Globus pallidus (tissue), 1 donor: Measurements from ENCODE around the gene PCDHGA1.
"Not testable (repeated sequence)": the region's sequence is repeated elsewhere in the genome, so short reads cannot be mapped to it uniquely, and the experiment has no call there.

ENCODE experiments used
- DNase-seq: peaks from one replicate; pipeline ENCODE4 v3.0.0-alpha.2; 2015; ENCODE audit warnings: low spot score

The PCDHGA1 gene

DNA sequence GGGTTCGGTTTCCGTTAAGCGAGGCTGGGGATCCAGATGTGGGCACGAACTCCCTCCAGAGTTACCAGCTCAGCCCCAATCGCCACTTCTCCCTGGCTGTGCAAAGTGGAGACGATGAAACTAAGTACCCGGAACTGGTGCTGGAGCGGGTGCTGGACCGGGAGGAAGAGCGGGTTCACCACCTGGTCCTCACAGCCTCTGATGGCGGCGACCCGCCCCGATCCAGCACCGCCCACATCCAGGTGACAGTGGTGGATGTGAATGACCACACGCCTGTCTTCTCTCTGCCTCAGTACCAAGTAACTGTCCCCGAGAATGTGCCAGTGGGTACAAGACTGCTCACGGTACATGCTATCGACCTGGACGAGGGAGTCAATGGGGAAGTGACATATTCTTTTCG is 53.0 kb downstream of the PCDHGA1 start:
- DNase-seq, result no peak

- no peak for DNase-seq
Observed at GRCh38 chr5:141384471-141385267, 54.4 kb downstream of the PCDHGA1 start.

- not testable (repeated sequence) for DNase-seq
Observed at GRCh38 chr5:141387557-141388311, 57.4 kb downstream of the PCDHGA1 start, which contains the start of gene PCDHGB4. TSS of gene PCDHGB4 (plus strand) at chr5:141387698. CDS start at chr5:141387885, 187 bp downstream.

DNA sequence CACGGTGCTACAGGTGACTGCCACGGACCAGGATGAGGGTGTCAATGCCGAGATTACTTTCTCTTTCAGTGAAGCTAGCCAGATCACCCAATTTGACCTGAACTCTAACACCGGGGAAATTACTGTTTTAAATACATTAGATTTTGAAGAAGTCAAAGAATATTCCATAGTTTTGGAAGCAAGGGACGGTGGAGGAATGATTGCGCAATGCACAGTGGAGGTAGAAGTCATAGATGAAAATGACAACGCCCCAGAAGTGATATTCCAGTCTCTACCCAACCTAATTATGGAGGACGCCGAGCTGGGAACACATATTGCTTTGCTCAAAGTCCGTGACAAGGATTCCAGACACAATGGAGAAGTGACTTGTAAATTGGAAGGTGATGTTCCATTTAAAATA is 58.3 kb downstream of the PCDHGA1 start:
- no peak for DNase-seq

DNA sequence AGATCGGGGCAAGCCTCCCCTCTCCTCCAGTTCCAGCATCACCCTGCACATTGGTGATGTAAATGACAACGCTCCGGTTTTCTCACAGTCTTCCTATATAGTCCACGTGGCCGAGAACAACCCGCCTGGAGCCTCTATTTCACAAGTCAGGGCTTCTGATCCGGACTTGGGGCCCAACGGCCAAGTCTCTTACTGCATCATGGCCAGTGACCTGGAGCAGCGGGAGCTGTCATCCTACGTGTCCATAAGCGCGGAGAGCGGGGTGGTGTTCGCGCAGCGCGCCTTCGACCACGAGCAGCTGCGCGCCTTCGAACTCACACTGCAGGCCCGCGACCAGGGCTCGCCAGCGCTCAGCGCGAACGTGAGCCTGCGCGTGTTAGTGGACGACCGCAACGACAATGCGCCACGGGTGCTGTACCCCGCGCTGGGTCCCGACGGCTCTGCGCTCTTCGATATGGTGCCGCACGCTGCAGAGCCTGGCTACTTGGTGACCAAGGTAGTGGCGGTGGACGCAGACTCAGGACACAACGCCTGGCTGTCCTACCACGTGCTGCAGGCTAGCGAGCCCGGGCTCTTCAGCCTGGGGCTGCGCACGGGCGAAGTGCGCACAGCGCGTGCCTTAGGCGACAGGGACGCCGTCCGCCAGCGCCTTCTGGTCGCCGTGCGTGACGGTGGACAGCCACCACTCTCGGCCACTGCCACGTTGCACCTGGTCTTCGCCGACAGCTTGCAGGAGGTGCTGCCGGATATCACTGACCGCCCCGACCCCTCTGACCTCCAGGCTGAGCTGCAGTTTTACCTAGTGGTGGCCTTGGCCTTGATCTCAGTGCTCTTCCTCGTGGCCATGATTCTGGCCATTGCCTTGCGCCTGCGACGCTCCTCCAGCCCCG is 59.1 kb downstream of the PCDHGA1 start:
- DNase-seq, result no peak

GRCh38 chr5:141392429-141393198 is 62.3 kb downstream of the PCDHGA1 start, which contains the start of gene PCDHGA8:
TSS of gene PCDHGA8 (plus strand) at chr5:141392633. CDS start at chr5:141392814, 181 bp downstream.
- no peak for DNase-seq

DNA sequence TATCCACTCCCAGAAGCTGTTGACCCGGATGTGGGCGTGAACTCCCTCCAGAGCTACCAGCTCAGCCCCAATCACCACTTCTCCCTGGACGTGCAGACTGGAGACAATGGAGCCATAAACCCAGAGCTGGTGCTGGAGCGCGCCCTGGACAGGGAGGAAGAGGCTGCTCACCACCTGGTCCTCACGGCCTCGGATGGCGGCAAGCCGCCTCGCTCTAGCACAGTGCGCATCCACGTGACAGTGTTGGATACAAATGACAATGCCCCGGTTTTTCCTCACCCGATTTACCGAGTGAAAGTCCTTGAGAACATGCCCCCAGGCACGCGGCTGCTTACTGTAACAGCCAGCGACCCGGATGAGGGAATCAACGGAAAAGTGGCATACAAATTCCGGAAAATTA is 63.0 kb downstream of the PCDHGA1 start:
- no peak for DNase-seq

- not testable (repeated sequence) for DNase-seq
Observed at GRCh38 chr5:141394401-141395187, 64.3 kb downstream of the PCDHGA1 start.

GRCh38 chr5:141397756-141398551 is 67.6 kb downstream of the PCDHGA1 start, which contains the start of gene PCDHGB5:
TSS of gene PCDHGB5 (plus strand) at chr5:141397947. CDS start at chr5:141398128, 181 bp downstream.
- not testable (repeated sequence) for DNase-seq

DNA sequence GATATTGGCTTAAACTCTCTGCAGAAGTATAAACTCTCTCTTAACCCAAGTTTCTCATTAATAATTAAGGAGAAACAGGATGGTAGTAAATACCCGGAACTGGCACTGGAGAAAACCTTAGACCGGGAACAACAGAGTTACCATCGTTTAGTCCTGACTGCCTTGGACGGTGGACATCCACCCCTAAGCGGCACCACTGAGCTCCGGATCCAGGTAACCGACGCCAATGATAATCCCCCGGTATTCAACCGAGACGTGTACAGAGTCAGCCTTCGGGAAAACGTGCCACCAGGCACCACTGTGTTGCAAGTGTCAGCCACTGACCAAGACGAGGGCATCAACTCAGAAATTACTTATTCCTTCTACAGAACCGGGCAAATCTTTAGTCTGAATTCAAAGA is 68.3 kb downstream of the PCDHGA1 start:
- no peak for DNase-seq

- no peak for DNase-seq
Observed at GRCh38 chr5:141399555-141400258, 69.4 kb downstream of the PCDHGA1 start.

DNA sequence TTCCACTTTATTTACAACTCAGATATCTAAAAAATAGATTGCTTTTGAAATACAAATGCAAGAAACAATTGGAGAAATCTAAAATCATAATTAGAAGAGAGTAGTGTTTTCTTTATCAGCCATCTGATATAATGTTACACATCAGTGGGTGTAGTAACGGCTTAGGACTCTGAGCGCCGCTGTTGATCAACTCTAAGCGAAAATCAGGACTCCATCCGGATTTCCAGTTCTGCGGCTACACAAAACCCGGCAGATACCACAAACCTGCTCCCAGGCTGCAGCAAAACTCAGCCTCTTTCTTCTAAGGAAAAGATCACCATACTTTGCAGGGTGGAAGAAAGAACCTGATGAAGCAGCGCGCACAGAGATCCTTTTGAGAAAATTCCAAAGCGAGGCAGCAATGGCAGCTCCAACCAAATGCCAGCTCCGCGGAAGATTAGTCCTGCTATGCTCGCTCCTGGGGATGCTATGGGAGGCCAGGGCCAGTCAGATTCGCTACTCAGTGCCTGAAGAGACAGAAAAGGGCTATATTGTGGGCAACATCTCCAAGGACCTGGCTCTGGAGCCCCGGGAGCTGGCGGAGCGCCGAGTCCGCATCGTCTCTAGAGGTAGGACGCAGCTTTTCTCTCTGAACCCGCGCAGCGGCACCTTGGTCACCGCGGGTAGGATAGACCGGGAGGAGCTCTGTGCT is 72.4 kb downstream of the PCDHGA1 start, which contains the start of gene PCDHGA9:
TSS of gene PCDHGA9 (plus strand) at position 226 of the 691 bp plus-strand sequence. CDS start at position 401, 175 bp downstream.
- peak; percentile 21 for DNase-seq

DNA sequence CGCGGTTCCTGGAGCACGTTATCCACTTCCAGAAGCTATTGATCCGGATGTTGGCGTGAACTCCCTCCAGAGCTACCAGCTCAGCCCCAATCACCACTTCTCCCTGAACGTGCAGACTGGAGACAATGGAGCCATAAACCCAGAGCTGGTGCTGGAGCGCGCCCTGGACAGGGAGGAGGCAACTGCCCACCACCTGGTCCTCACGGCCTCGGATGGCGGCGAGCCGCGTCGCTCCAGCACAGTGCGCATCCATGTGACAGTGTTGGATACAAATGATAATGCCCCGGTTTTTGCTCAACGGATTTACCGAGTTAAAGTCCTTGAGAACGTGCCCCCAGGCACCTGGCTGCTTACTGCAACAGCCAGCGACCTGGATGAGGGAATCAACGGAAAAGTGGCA is 73.1 kb downstream of the PCDHGA1 start:
- DNase-seq, result no peak

DNA sequence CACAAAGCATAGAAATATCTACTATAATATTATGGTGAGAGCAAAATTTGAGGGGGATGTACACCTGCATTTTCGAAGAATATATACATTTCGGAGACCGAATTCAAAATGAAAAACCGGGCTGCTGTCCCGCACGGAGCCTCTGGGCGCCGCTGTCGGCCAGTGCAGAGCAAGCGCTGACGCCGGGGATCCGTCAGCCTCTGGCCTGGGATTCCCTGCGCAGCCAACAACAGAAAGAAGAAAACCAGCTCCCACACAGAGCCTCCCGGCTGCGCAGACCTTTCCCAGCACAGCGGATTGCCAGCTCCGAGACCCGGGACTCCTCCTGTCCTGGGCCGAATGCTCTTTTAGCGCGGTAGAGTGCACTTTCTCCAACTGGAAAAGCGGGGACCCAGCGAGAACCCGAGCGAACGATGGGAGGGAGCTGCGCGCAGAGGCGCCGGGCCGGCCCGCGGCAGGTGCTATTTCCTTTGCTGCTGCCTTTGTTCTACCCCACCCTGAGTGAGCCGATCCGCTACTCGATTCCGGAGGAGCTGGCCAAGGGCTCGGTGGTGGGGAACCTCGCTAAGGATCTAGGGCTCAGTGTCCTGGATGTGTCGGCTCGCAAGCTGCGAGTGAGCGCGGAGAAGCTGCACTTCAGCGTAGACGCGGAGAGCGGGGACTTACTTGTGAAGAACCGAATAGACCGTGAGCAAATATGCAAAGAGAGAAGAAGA is 77.6 kb downstream of the PCDHGA1 start, which contains the start of gene PCDHGB6:
TSS of gene PCDHGB6 (plus strand) at position 232 of the 716 bp plus-strand sequence. CDS start at position 414, 182 bp downstream.
- DNase-seq, result not testable (repeated sequence)

- DNase-seq, result no peak
Observed at GRCh38 chr5:141409598-141410306, 79.4 kb downstream of the PCDHGA1 start.

DNA sequence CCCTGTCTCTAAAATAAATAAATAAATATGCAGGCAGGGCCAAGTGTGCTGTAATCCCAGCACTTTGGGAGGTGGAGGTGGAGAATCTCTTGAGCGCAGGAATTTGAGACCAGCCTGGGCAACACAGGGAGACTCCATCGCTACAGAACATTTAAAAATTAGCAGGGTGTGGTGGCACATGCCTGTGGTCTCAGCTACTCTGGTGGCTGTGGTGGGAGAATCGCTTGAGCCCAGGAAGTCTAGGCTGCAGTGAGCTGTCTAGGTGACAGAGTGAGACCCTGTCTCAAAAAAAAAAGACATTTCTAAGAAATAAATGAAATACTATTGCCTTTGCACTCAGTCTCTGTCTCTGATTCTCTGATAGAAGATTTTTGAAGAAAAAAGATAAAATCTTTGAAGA is 81.3 kb downstream of the PCDHGA1 start:
- no peak for DNase-seq
